ENCODE results near the gene TMEM169.
"Not testable (repeated sequence)": the region's sequence is repeated elsewhere in the genome, so short reads cannot be mapped to it uniquely, and the experiment has no call there.

The TMEM169 gene

GRCh38 chr2:216131175-216131926, 49.6 kb downstream of the TMEM169 start:
- DNase-seq (ENCODE audit: low read depth in 2 of 2) = no peak

- DNase-seq (ENCODE audit: low read depth in 2 of 2) = no peak
Measured at GRCh38 chr2:216132585-216132984, 50.9 kb downstream of the TMEM169 start.

GRCh38 chr2:216133397-216133796, 51.7 kb downstream of the TMEM169 start:
- no peak for DNase-seq (ENCODE audit: low read depth in 2 of 2)

- no peak for DNase-seq (ENCODE audit: low read depth in 2 of 2)
Measured at GRCh38 chr2:216134958-216135541, 53.3 kb downstream of the TMEM169 start.

- DNase-seq (ENCODE audit: low read depth in 2 of 2) = no peak
Measured at GRCh38 chr2:216139884-216140283, 58.2 kb downstream of the TMEM169 start.

- not testable (repeated sequence) for DNase-seq (ENCODE audit: low read depth in 2 of 2)
Measured at GRCh38 chr2:216141516-216141915, 59.8 kb downstream of the TMEM169 start.

- DNase-seq (ENCODE audit: low read depth in 2 of 2) = no peak
Measured at GRCh38 chr2:216142540-216142939, 60.8 kb downstream of the TMEM169 start.

- DNase-seq (ENCODE audit: low read depth in 2 of 2) = no peak
Measured at GRCh38 chr2:216144372-216144771, 62.7 kb downstream of the TMEM169 start.

- no peak for DNase-seq (ENCODE audit: low read depth in 2 of 2)
Measured at GRCh38 chr2:216144857-216145256, 63.1 kb downstream of the TMEM169 start.

- DNase-seq (ENCODE audit: low read depth in 2 of 2) = no peak
Measured at GRCh38 chr2:216146573-216146972, 64.9 kb downstream of the TMEM169 start.

GRCh38 chr2:216147172-216148131, 65.7 kb downstream of the TMEM169 start:
- no peak for DNase-seq (ENCODE audit: low read depth in 2 of 2)

GRCh38 chr2:216148983-216149382, 67.3 kb downstream of the TMEM169 start:
- DNase-seq (ENCODE audit: low read depth in 2 of 2) = no peak

- no peak for DNase-seq (ENCODE audit: low read depth in 2 of 2)
Measured at GRCh38 chr2:216149741-216150140, 68.0 kb downstream of the TMEM169 start.

- no peak for DNase-seq (ENCODE audit: low read depth in 2 of 2)
Measured at GRCh38 chr2:216151313-216152025, 69.8 kb downstream of the TMEM169 start.

Measured in activated CD8-positive, alpha-beta memory T cell treated with anti-CD3 and anti-CD28 coated beads for 4 hours (primary cell).